IMR-90 (cell line): ENCODE results near the gene KLF11. TPM values are rescaled to one million over a fixed set of nuclear protein-coding genes. Genes with fewer than 3 reads are reported as not detected.
A peak's percentile ranks its signal among the peaks of the same experiment; 100 is the strongest.

Experiments
- ATAC-seq: fragments of 200-7000 bp; cut with Tn5 transposase; 2 replicates; pipeline ENCODE4 v1.9.1; 2020; ENCODE audit warnings: low read depth, mild to moderate bottlenecking, moderate library complexity
- BruUV-seq: library from RNA; stranded (reverse); fragments of 400-500 nt; replicated peaks from 2 replicates; lab custom pipeline; 2021; lab: Mats Ljungman, UMichigan
- CTCF ChIA-PET: fragments of 300-600 bp; formaldehyde crosslinking; extraction: SDS; loops from one replicate; lab custom pipeline; 2021; ENCODE audit warnings: antibody characterized with exemption; lab: Yijun Ruan, JAX
- POLR2A ChIA-PET: fragments of 300-600 bp; sonication (Branson Sonifier 250); formaldehyde crosslinking; loops from one replicate; lab custom pipeline; 2022; ENCODE audit warnings: antibody characterized with exemption; ENCODE audit not compliant: unreplicated experiment; lab: Charles Lee
- DNase-seq: peaks from one replicate; pipeline ENCODE4 v3.0.0; 2013
- H2AFZ ChIP-seq: replicated peaks from 2 replicates; pipeline ENCODE3; 2013; ENCODE audit warnings: low read length, mild to moderate bottlenecking; ENCODE audit not compliant: poor library complexity
- H2AK5ac ChIP-seq: 2 replicates; pipeline ENCODE4 v1.6.1; 2013; ENCODE audit warnings: low read depth, low read length, inconsistent platforms
- H2AK9ac ChIP-seq: replicated peaks from 2 replicates; pipeline ENCODE3; 2013; ENCODE audit warnings: mild to moderate bottlenecking, low read depth, low read length, moderate library complexity; ENCODE audit not compliant: poor library complexity
- H2BK120ac ChIP-seq: 2 replicates; pipeline ENCODE4 v1.6.1; 2013; ENCODE audit warnings: low read depth, low read length, inconsistent platforms
- H2BK15ac ChIP-seq: 3 replicates; pipeline ENCODE4 v1.6.1; 2013; ENCODE audit warnings: low read depth, low read length, inconsistent platforms
- H2BK20ac ChIP-seq: 2 replicates; pipeline ENCODE4 v1.6.1; 2013; ENCODE audit warnings: low read depth, mild to moderate bottlenecking, inconsistent platforms, low read length, moderate library complexity
- H2BK5ac ChIP-seq: 2 replicates; pipeline ENCODE4 v1.6.1; 2013; ENCODE audit warnings: mild to moderate bottlenecking, low read depth, low read length, inconsistent platforms; ENCODE audit not compliant: poor library complexity, severe bottlenecking
- H3K14ac ChIP-seq: replicated peaks from 2 replicates; pipeline ENCODE4 v1.6.1; 2013; ENCODE audit warnings: low read depth, low read length, inconsistent platforms
- H3K18ac ChIP-seq: 2 replicates; pipeline ENCODE4 v1.6.1; 2013; ENCODE audit warnings: low read depth, low read length, control low read depth
- H3K23ac ChIP-seq: 2 replicates; pipeline ENCODE4 v1.6.1; 2013; ENCODE audit warnings: low read depth, low read length, inconsistent platforms
- H3K27ac ChIP-seq: 2 replicates; pipeline ENCODE4 v1.5.1; 2013; ENCODE audit warnings: mild to moderate bottlenecking, control low read depth, low read length; ENCODE audit not compliant: insufficient read depth
- H3K27me3 ChIP-seq: 2 replicates; pipeline ENCODE4 v1.6.1; 2013; ENCODE audit warnings: low read length; ENCODE audit not compliant: control insufficient read depth, insufficient read depth
- H3K36me3 ChIP-seq: 2 replicates; pipeline ENCODE4 v1.6.1; 2013; ENCODE audit warnings: low read length, mixed read lengths; ENCODE audit not compliant: control insufficient read depth, insufficient read depth
- H3K4ac ChIP-seq: 2 replicates; pipeline ENCODE4 v1.6.1; 2013; ENCODE audit warnings: low read depth, low read length, inconsistent platforms
- H3K4me1 ChIP-seq: 2 replicates; pipeline ENCODE4 v1.6.1; 2013; ENCODE audit warnings: low read length, mixed read lengths; ENCODE audit not compliant: control insufficient read depth, insufficient read depth
- H3K4me2 ChIP-seq: 2 replicates; pipeline ENCODE4 v1.6.1; 2013; ENCODE audit warnings: low read depth, mild to moderate bottlenecking, control low read depth, low read length, moderate library complexity
- H3K4me3 ChIP-seq: 2 replicates; pipeline ENCODE4 v1.5.1; 2013; ENCODE audit warnings: low read depth, mild to moderate bottlenecking, control low read depth, low read length, moderate library complexity; ENCODE audit not compliant: insufficient read depth
- H3K56ac ChIP-seq: 2 replicates; pipeline ENCODE4 v1.6.1; 2013; ENCODE audit warnings: low read length, inconsistent platforms; ENCODE audit not compliant: insufficient read depth; ENCODE audit errors: extremely low read depth
- H3K79me1 ChIP-seq, 2 experiments: 2 replicates each; pipeline ENCODE4 v1.6.1; 2013; ENCODE audit warnings: low read length in 2 of 2, inconsistent platforms in 1 of 2, low read depth in 1 of 2
- H3K9ac ChIP-seq: 2 replicates; pipeline ENCODE4 v1.6.1; 2013; ENCODE audit warnings: low read depth, low read length, control low read depth
- H3K9me1 ChIP-seq: 2 replicates; pipeline ENCODE4 v1.6.1; 2013; ENCODE audit warnings: low read length, inconsistent platforms; ENCODE audit not compliant: insufficient read depth
- H3K9me3 ChIP-seq: 2 replicates; pipeline ENCODE4 v1.6.1; 2013; ENCODE audit warnings: low read length; ENCODE audit not compliant: control insufficient read depth, insufficient read depth
- H4K20me1 ChIP-seq: 2 replicates; pipeline ENCODE4 v1.6.1; 2013; ENCODE audit warnings: low read length, inconsistent platforms; ENCODE audit not compliant: insufficient read depth
- H4K5ac ChIP-seq: 2 replicates; pipeline ENCODE4 v1.6.1; 2013; ENCODE audit warnings: mild to moderate bottlenecking, low read depth, low read length, control low read depth
- H4K8ac ChIP-seq, 2 experiments: 2 replicates each; pipeline ENCODE4 v1.6.1; 2013; ENCODE audit warnings: low read depth in 2 of 2, low read length in 2 of 2, control low read depth in 1 of 2, inconsistent platforms in 1 of 2
- H4K91ac ChIP-seq: 2 replicates; pipeline ENCODE4 v1.6.1; 2013; ENCODE audit warnings: low read depth, low read length, inconsistent platforms; ENCODE audit not compliant: insufficient read depth
- BHLHE40 ChIP-seq: fragments of 150-350 bp; IDR thresholded peaks from 2 replicates; pipeline ENCODE4 v1.6.1; 2016; ENCODE audit warnings: mild to moderate bottlenecking, low read depth, low read length
- CEBPB ChIP-seq: IDR thresholded peaks from 2 replicates; pipeline ENCODE4 v1.6.1; 2012; ENCODE audit warnings: low read depth, low read length, improper control_type of control experiment
- CHD1 ChIP-seq: IDR thresholded peaks from 2 replicates; pipeline ENCODE4 v1.6.1; 2012; ENCODE audit warnings: low read depth, low read length, improper control_type of control experiment
- ELK1 ChIP-seq: fragments of 150-350 bp; IDR thresholded peaks from 2 replicates; pipeline ENCODE4 v1.6.1; 2016; ENCODE audit warnings: low read depth, mild to moderate bottlenecking, low read length, moderate library complexity, borderline replicate concordance
- FOS ChIP-seq: fragments of 150-350 bp; IDR thresholded peaks from 2 replicates; pipeline ENCODE4 v1.6.1; 2016; ENCODE audit warnings: low read depth, low read length
- MAFK ChIP-seq: IDR thresholded peaks from 2 replicates; pipeline ENCODE4 v1.6.1; 2012; ENCODE audit warnings: low read depth, low read length, improper control_type of control experiment
- MAZ ChIP-seq: IDR thresholded peaks from 2 replicates; pipeline ENCODE4 v1.6.1; 2012; ENCODE audit warnings: low read depth, mild to moderate bottlenecking, low read length, improper control_type of control experiment, moderate library complexity, borderline replicate concordance
- MXI1 ChIP-seq: IDR thresholded peaks from 2 replicates; pipeline ENCODE4 v1.6.1; 2012; ENCODE audit warnings: low read depth, mild to moderate bottlenecking, low read length, moderate library complexity, borderline replicate concordance
- NFE2L2 ChIP-seq: fragments of 150-350 bp; IDR thresholded peaks from 2 replicates; pipeline ENCODE4 v1.6.1; 2016; ENCODE audit warnings: low read depth, mild to moderate bottlenecking, low read length
- POLR2A ChIP-seq: IDR thresholded peaks from 2 replicates; pipeline ENCODE4 v1.6.1; 2012; ENCODE audit warnings: mild to moderate bottlenecking, low read depth, low read length
- RAD21 ChIP-seq: IDR thresholded peaks from 2 replicates; pipeline ENCODE4 v1.6.1; 2012; ENCODE audit warnings: low read length, improper control_type of control experiment
- RCOR1 ChIP-seq: IDR thresholded peaks from 2 replicates; pipeline ENCODE4 v1.6.1; 2012; ENCODE audit warnings: mild to moderate bottlenecking, low read length, improper control_type of control experiment; ENCODE audit not compliant: insufficient replicate concordance
- RFX5 ChIP-seq: IDR thresholded peaks from 2 replicates; pipeline ENCODE4 v1.8.0; 2012; ENCODE audit warnings: low read depth, mild to moderate bottlenecking, low read length, moderate library complexity
- SMC3 ChIP-seq: fragments of 150-350 bp; IDR thresholded peaks from 2 replicates; pipeline ENCODE4 v1.6.1; 2016; ENCODE audit warnings: low read depth, mild to moderate bottlenecking, antibody characterized with exemption, low read length, moderate library complexity
- WGBS, 2 experiments: methylation state at CpG; one replicate each; pipeline versions ENCODE4 v1.1.5 to v1.1.7; 2013; ENCODE audit warnings: missing lambda C conversion rate in 2 of 2; ENCODE audit not compliant: insufficient read length in 1 of 2; ENCODE audit errors: extremely low coverage in 2 of 2; 5-methylcytosine and 5-hydroxymethylcytosine counted together
- dilution Hi-C: fragments of 300-500 bp; cut with HindIII; formaldehyde crosslinking; loops from one replicate; pipeline ENCODE4 v1.14.3; 2018; ENCODE audit warnings: low sequenced_read_pairs; ENCODE audit not compliant: unreplicated experiment
- in situ Hi-C: fragments of 300-500 bp; cut with MboI; formaldehyde crosslinking; loops from 3 replicates; pipeline ENCODE4 v1.14.3; 2019; ENCODE audit warnings: low sequenced_read_pairs, inconsistent platforms, mixed read lengths
- intact Hi-C: fragments of 100-400 bp; cut with micrococcal nuclease; formaldehyde crosslinking; loops from 2 replicates; pipeline ENCODE4 v1.10.0; 2022
- polyA plus RNA-seq, 3 experiments: library from polyadenylated mRNA; depleted of rRNA; stranded (reverse); fragments of >200 nt; gene quantifications; 2 replicates each; pipeline ENCODE4 v1.2.3, GENCODE V29; 2012; ENCODE audit warnings: low replicate concordance in 1 of 3
- total RNA-seq: library from RNA; depleted of rRNA; stranded (reverse); fragments of >200 nt; gene quantifications from 2 replicates; pipeline ENCODE4 v1.2.3, GENCODE V29; 2012
- TF ChIP-seq, protein P1 (sequence below): fragments of 150-350 bp; IDR thresholded peaks from 2 replicates; pipeline ENCODE4 v1.6.1; 2017; ENCODE audit warnings: mild to moderate bottlenecking, antibody characterized with exemption, low read length, low read depth

KLF11 gene
- total and polyA plus RNA-seq, 2 of the 4 experiments (the other 2 are of a cell fraction): 2.0 to 2.4 TPM

GRCh38 chr2:10059552-10060335 is 16.4 kb downstream of the KLF11 start:
- H2BK15ac ChIP-seq: no peak overlapping the region
- no peak overlapping the region for H3K23ac ChIP-seq
- peaks cover 10% of the 10 kb centered on the region; the same call in 1 of the 2 replicates for H3K4me1 ChIP-seq
- H4K91ac ChIP-seq: no peak overlapping the region
- CTCF ChIA-PET: no interaction called here
- H3K4ac ChIP-seq: no peak overlapping the region
- H2BK5ac ChIP-seq: no peak overlapping the region
- intact Hi-C loops: no loop called here
- no peak overlapping the region for H3K4me2 ChIP-seq
- dilution Hi-C loops: no loop called here
- no peaks in the 10 kb centered on the region; the same call in 1 of the 2 replicates for H4K20me1 ChIP-seq
- H3K14ac ChIP-seq: no peak overlapping the region
- peak overlapping the region; percentile 9 for H2AFZ ChIP-seq
- WGBS, 2 experiments: 81% methylated on average over 13 of the region's 20 CpGs; no CpG with 5 or more reads in 1 of the 2 experiments
- peaks cover 3% of the 10 kb centered on the region; the same call in 1 of the 2 replicates for H3K9me1 ChIP-seq
- H3K56ac ChIP-seq: no peak overlapping the region
- no peak overlapping the region for H3K18ac ChIP-seq
- no peak overlapping the region for H2AK5ac ChIP-seq
- no peak overlapping the region for H2AK9ac ChIP-seq
- no TSS peak for BruUV-seq
- H2BK20ac ChIP-seq: no peak overlapping the region
- H4K8ac ChIP-seq: no peak overlapping the region
- no peak overlapping the region for H4K5ac ChIP-seq
- H3K79me1 ChIP-seq: no peaks in the 10 kb centered on the region
- peaks cover 2% of the 10 kb centered on the region; the same call in 1 of the 2 replicates for H3K27me3 ChIP-seq
- H3K9me3 ChIP-seq: no peaks in the 10 kb centered on the region
- ATAC-seq (no peak), DNase-seq (no peak)
- no peak overlapping the region for H2BK120ac ChIP-seq
- no peak overlapping the region for H3K9ac ChIP-seq
- no peak overlapping the region for H3K27ac ChIP-seq
- in situ Hi-C loops: no loop called here
- H3K4me3 ChIP-seq: no peak overlapping the region
- POLR2A ChIA-PET: no interaction called here
- no peaks in the 10 kb centered on the region for H3K36me3 ChIP-seq
- no peak for TF ChIP-seq ELK1
- TF ChIP-seq CHD1: no peak
- TF ChIP-seq RAD21: no peak
- TF ChIP-seq RFX5: no peak
- TF ChIP-seq MAFK: no peak
- TF ChIP-seq, protein P1, sequence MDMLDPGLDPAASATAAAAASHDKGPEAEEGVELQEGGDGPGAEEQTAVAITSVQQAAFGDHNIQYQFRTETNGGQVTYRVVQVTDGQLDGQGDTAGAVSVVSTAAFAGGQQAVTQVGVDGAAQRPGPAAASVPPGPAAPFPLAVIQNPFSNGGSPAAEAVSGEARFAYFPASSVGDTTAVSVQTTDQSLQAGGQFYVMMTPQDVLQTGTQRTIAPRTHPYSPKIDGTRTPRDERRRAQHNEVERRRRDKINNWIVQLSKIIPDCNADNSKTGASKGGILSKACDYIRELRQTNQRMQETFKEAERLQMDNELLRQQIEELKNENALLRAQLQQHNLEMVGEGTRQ: no peak
- TF ChIP-seq BHLHE40: no peak
- no peak for TF ChIP-seq CEBPB
- no peak for TF ChIP-seq FOS
- TF ChIP-seq RCOR1: no peak
- TF ChIP-seq POLR2A: no peak
- TF ChIP-seq SMC3: no peak
- no peak for TF ChIP-seq NFE2L2
- TF ChIP-seq MAZ: no peak
- no peak for TF ChIP-seq MXI1
